Suprapubic skin (tissue), 4 donors: ENCODE data around the gene PTP4A2. TPM values are rescaled to one million over a fixed set of nuclear protein-coding genes. Genes with fewer than 3 reads are reported as not detected.

Experiments
- DNase-seq, 2 donors: peaks; one replicate each; pipeline ENCODE4 v3.0.0-alpha.2; 2019; ENCODE audit warnings: low spot score in 2 of 2
- H3K27ac ChIP-seq: fragments of 200-600 bp; sonication (generic); one replicate; pipeline ENCODE4 v1.5.1; 2019
- H3K27me3 ChIP-seq: fragments of 200-600 bp; sonication (generic); one replicate; pipeline ENCODE4 v1.5.1; 2019
- H3K36me3 ChIP-seq: fragments of 200-600 bp; sonication (generic); one replicate; pipeline ENCODE4 v1.5.1; 2019
- H3K4me1 ChIP-seq: fragments of 200-600 bp; sonication (generic); one replicate; pipeline ENCODE4 v1.5.1; 2019
- H3K4me3 ChIP-seq: fragments of 200-600 bp; sonication (generic); one replicate; pipeline ENCODE4 v1.5.1; 2019; ENCODE audit warnings: mild to moderate bottlenecking
- H3K9me3 ChIP-seq: fragments of 200-600 bp; sonication (generic); one replicate; pipeline ENCODE4 v1.5.1; 2019
- EP300 ChIP-seq: sonication (generic); formaldehyde crosslinking; IDR thresholded peaks from one replicate; pipeline ENCODE4 v1.6.1; 2017; ENCODE audit warnings: antibody characterized with exemption
- POLR2A ChIP-seq, 2 donors: fragments of 450-650 bp; IDR thresholded peaks; one replicate each; pipeline ENCODE4 v1.6.1; 2017; ENCODE audit warnings: antibody characterized with exemption in 2 of 2, mild to moderate bottlenecking in 2 of 2, moderate library complexity in 2 of 2
- POLR2AphosphoS5 ChIP-seq, 3 donors: sonication (generic); formaldehyde crosslinking; IDR thresholded peaks; one replicate each; pipeline ENCODE4 v1.6.1; 2017; ENCODE audit warnings: antibody characterized with exemption in 3 of 3
- WGBS: methylation state at CpG from one replicate; pipeline ENCODE4 v1.1.5; 2018; 5-methylcytosine and 5-hydroxymethylcytosine counted together
- total RNA-seq, 4 donors: library from RNA; depleted of rRNA; stranded (reverse); fragments of >200 nt; gene quantifications; one replicate each; pipeline ENCODE4 v1.1.0, GENCODE V29; 2016
- TF ChIP-seq, protein P1 (sequence below), 2 donors: fragments of 200-600 bp in 1 of 2; fragments of 450-650 bp in 1 of 2; sonication (generic) in 1 of 2; IDR thresholded peaks; one replicate each; pipeline ENCODE4 v1.5.1; 2016 to 2019; ENCODE audit warnings: antibody characterized with exemption in 2 of 2, mild to moderate bottlenecking in 1 of 2, moderate library complexity in 1 of 2

PTP4A2 gene
- total RNA-seq, 4 donors from 2014 or later = 97.2 to 147 (median 121) TPM

DNA sequence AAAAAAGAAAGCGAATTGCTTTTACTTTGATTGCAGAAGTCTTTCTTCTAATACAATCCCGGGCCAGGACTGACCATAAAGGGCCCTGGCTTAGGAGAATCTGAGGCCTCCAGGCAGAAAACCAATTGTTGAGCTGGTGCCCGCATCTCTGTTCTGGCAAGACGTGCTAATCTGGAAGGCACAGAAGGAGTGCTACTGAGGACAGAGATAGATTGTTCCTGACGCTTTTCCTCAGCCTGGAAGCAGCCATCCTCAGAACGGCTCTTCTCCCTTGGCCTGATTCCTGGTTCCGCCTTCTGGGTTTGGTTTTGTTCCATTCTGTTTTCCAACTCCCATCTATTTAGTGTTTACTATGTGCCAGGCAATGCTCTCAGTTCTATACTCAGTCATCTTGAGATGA lies 77.6 kb downstream of the PTP4A2 start:
- TF ChIP-seq POLR2A (IDR thresholded peaks at IDR 0.05) (no peak), POLR2AphosphoS5 (IDR thresholded peaks at IDR 0.05) (no peak), EP300 (no peak)
- TF ChIP-seq, protein P1, sequence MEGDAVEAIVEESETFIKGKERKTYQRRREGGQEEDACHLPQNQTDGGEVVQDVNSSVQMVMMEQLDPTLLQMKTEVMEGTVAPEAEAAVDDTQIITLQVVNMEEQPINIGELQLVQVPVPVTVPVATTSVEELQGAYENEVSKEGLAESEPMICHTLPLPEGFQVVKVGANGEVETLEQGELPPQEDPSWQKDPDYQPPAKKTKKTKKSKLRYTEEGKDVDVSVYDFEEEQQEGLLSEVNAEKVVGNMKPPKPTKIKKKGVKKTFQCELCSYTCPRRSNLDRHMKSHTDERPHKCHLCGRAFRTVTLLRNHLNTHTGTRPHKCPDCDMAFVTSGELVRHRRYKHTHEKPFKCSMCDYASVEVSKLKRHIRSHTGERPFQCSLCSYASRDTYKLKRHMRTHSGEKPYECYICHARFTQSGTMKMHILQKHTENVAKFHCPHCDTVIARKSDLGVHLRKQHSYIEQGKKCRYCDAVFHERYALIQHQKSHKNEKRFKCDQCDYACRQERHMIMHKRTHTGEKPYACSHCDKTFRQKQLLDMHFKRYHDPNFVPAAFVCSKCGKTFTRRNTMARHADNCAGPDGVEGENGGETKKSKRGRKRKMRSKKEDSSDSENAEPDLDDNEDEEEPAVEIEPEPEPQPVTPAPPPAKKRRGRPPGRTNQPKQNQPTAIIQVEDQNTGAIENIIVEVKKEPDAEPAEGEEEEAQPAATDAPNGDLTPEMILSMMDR (IDR thresholded peaks at IDR 0.05) = no peak
- no peak overlapping the region for H3K4me3 ChIP-seq
- H3K4me1 ChIP-seq = no peaks in the 10 kb centered on the region
- no peaks in the 10 kb centered on the region for H3K9me3 ChIP-seq
- H3K27me3 ChIP-seq = no peaks in the 10 kb centered on the region
- H3K36me3 ChIP-seq = no peaks in the 10 kb centered on the region
- no peak for DNase-seq
- WGBS = 57% methylated on average over 7 of the region's 7 CpGs
- H3K27ac ChIP-seq = no peak overlapping the region

DNA sequence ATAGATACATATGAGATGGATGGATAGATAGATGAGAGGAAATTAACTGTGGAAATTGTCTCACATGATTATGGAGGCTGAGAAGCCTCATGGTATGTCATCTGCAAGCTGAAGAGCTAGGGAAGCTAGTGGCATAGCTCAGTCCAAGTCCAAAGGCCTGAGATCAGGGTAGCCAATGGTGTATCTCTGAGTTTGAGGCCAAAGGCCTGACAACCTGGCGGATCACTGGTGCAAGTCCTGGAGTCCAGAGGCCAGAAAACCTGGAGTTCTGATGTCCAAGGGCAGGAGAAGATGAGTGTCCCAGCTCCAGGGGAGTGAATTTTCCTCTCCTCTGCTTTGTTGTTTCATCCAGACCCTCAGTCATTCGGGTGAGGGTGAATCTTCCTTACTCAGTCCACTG lies 78.4 kb downstream of the PTP4A2 start:
- no peak overlapping the region for H3K27ac ChIP-seq
- 90% methylated on average over 2 of the region's 2 CpGs for WGBS
- DNase-seq = no peak
- no peak overlapping the region for H3K4me3 ChIP-seq
- TF ChIP-seq POLR2A (IDR thresholded peaks at IDR 0.05) (no peak), EP300 (no peak), POLR2AphosphoS5 (IDR thresholded peaks at IDR 0.05) (no peak)
- TF ChIP-seq, protein P1 (IDR thresholded peaks at IDR 0.05) = no peak
- no peaks in the 10 kb centered on the region for H3K4me1 ChIP-seq
- H3K9me3 ChIP-seq = no peaks in the 10 kb centered on the region
- H3K27me3 ChIP-seq = no peaks in the 10 kb centered on the region
- H3K36me3 ChIP-seq = no peaks in the 10 kb centered on the region

DNA sequence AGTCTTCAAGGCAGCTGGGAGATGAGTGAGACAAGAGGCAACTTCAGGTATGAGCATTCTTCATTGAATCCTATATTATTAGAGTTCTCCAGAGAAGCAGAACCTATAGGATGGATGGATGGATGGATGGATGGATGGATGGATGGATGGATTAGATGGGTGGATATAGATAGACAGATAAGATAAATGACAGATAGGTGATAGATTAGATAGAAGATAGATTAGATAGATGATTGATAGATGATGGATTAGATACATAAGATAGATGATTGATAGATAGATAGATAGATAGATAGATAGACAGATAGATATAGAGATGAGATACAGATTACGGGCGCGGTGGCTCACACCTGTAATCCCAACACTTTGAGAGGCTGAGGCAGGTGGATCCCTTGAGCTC lies 79.1 kb downstream of the PTP4A2 start:
- no peak overlapping the region for H3K4me3 ChIP-seq
- no peaks in the 10 kb centered on the region for H3K9me3 ChIP-seq
- no peaks in the 10 kb centered on the region for H3K36me3 ChIP-seq
- 90% methylated on average over 3 of the region's 3 CpGs for WGBS
- TF ChIP-seq EP300 (no peak), POLR2AphosphoS5 (IDR thresholded peaks at IDR 0.05) (no peak), POLR2A (IDR thresholded peaks at IDR 0.05) (no peak)
- TF ChIP-seq, protein P1 (IDR thresholded peaks at IDR 0.05) = no peak
- H3K27me3 ChIP-seq = no peaks in the 10 kb centered on the region
- no peak overlapping the region for H3K27ac ChIP-seq
- H3K4me1 ChIP-seq = no peaks in the 10 kb centered on the region
- no peak for DNase-seq

DNA sequence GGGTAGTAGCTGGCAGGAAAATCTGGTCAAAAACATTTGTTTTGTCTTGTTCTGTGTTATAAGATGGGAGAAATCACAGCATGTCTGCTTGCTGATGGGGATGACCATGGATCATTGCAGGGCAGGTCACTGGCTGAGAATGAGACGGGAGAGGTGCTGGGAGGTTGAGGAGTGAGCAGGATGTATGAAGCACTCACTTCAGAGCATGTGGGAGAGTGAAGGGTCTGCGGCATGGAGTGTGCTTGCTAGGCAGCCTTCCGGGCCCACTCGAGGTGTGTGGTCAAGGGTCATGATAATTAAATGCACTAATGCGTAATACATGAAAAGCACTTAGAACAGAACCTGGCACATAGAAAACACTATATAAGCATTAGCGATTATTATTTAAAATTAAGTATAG lies 80.3 kb downstream of the PTP4A2 start:
- no peaks in the 10 kb centered on the region for H3K4me1 ChIP-seq
- H3K27me3 ChIP-seq = no peaks in the 10 kb centered on the region
- WGBS = 93% methylated on average over 6 of the region's 6 CpGs
- no peaks in the 10 kb centered on the region for H3K36me3 ChIP-seq
- no peak overlapping the region for H3K4me3 ChIP-seq
- DNase-seq = no peak
- H3K27ac ChIP-seq = no peak overlapping the region
- no peak for TF ChIP-seq POLR2A (IDR thresholded peaks at IDR 0.05)
- no peak for TF ChIP-seq EP300
- no peak for TF ChIP-seq POLR2AphosphoS5 (IDR thresholded peaks at IDR 0.05)
- TF ChIP-seq, protein P1 (IDR thresholded peaks at IDR 0.05) = no peak
- no peaks in the 10 kb centered on the region for H3K9me3 ChIP-seq

Other genes starting within 250 kb of the PTP4A2 start
- 100 to 1,000 TPM in 2 of 4 donors, 10 to 100 TPM in 2; 41.6 to 188 (median 93.1) TPM for gene COL16A1, start 234.4 kb downstream of the PTP4A2 start, total RNA-seq
- 1 to 10 TPM; 1.4 to 6.0 (median 2.5) TPM for gene ADGRB2, start 174.0 kb downstream of the PTP4A2 start, total RNA-seq
- gene SPOCD1, start 122.3 kb downstream of the PTP4A2 start, total RNA-seq = 1 to 10 TPM in 1 of 4 donors, not detected in 3; 3.2 TPM
- 10 to 100 TPM; 57.2 to 85.2 (median 64.3) TPM for gene KHDRBS1, start 75.5 kb upstream of the PTP4A2 start, total RNA-seq
- 1 to 10 TPM; 6.0 to 7.9 (median 6.9) TPM for gene TMEM39B, start 134.6 kb upstream of the PTP4A2 start, total RNA-seq
- 10 to 100 TPM; 42.4 to 52.3 (median 46.5) TPM for gene KPNA6, start 169.7 kb upstream of the PTP4A2 start, total RNA-seq
- gene TXLNA, start 241.3 kb upstream of the PTP4A2 start, total RNA-seq = 10 to 100 TPM; 50.0 to 72.0 (median 56.3) TPM